ENCODE results near the gene SYNGR2. TPM values are rescaled to one million over a fixed set of nuclear protein-coding genes. Genes with fewer than 3 reads are reported as not detected.

Gene SYNGR2
- total RNA-seq, 1 donor from 2014 or later = 92.5 TPM

DNA sequence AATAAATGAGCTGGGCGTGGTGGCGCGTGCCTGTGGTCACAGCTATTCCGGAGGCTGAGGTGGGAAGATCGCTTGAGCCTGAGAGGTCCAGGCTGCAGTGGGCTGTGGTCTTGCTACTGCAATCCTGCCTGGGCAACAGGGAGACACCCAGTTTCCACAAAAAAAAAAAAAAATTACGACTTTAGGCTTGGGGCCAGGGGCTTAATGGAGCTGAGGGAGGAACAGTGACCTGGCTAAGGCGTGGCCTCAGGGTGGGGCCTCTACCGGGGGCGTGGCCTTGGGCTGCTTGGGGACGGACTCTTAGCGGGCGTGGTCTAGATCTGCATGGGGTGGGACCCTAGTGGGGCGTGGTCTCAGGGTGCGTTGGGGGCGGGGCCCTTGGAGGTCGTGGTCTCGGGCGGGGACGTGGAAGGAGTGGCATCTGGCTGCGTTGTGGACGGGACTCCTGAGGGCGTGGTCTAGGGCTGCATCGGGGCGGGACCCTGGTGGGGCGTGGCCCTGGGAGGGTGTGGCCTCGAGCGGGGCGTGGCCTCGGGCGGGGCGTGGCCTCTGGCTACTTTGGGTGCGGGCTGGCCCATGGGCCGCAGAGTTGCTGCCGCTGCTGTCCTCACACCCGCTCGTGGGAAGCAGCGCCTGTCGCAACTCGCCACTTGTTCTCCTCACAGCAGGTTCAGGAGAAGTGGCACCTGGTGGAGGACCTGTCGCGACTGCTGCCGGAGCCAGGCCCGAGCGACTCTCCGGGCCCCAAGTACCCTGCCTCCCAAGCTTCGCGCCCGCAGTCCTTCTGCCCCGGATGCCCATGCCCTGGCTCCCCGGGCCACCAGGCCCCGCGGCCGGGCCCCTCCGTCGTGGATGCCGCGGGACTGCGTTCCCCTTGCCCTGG, 28.0 kb upstream of the SYNGR2 start:
- H3K4me1 Mint-ChIP-seq (ENCODE audit: low read depth) = peaks cover 33% of the 10 kb centered on the region
- peak overlapping the region; percentile 81 for H3K27ac Mint-ChIP-seq
- H3K27me3 Mint-ChIP-seq (ENCODE audit: low read depth) = no peaks in the 10 kb centered on the region
- H3K36me3 Mint-ChIP-seq (ENCODE audit: low read depth) = peaks cover 46% of the 10 kb centered on the region
- intact Hi-C loops (cut with micrococcal nuclease) = loop anchor here (1.0 kb wide), 3 partner anchors 11 to 47 kb away; partner anchors contain the start of genes AFMID, SYNGR2 and TK1
- no peaks in the 10 kb centered on the region for H3K9me3 Mint-ChIP-seq
- DNase-seq (ENCODE audit: low spot score) = peak; percentile 97
- no peak overlapping the region for H3K4me3 Mint-ChIP-seq (ENCODE audit: low read depth)

DNA sequence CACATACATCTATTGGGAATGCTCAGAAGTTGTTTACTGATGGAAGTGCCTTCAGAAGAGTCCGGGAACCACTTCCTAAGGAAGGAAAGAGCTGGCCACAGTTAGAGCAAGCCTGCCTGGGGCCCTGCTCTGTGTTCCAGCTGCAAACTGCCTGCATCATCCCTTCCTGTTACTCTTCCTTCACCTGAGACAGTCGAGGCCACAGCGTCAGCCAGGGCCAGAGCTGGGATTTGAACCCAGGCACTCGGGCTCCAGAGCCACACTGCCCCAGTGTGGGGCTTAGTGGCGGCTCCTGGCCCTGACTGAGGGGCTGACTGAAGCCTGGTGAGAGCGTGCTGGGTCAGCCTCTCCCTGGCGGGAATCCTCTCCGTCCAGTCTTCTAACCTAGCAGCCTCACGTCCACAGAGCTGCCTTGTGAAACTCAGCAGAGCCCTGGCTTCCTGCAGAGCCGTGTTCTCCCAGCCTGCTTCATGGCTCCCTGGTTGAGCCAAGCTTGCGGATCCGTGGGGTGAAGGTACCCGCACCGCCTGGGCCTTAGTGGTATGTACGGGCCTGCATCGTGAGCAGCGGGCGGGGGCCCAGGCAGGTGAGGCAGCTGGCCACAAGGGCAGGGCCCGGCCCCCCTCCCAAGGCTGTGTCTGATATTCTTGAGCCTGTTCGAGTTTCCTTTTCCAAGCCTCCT, 26.8 kb upstream of the SYNGR2 start:
- Mint-ChIP-seq H3K27me3 (ENCODE audit: low read depth) (no peaks in the 10 kb centered on the region), H3K4me1 (ENCODE audit: low read depth) (peaks cover 24% of the 10 kb centered on the region), H3K27ac (no peak overlapping the region), H3K36me3 (ENCODE audit: low read depth) (peaks cover 34% of the 10 kb centered on the region), H3K4me3 (ENCODE audit: low read depth) (no peak overlapping the region), H3K9me3 (no peaks in the 10 kb centered on the region)
- intact Hi-C loops (cut with micrococcal nuclease) = no loop called here
- no peak for DNase-seq (ENCODE audit: low spot score)

DNA sequence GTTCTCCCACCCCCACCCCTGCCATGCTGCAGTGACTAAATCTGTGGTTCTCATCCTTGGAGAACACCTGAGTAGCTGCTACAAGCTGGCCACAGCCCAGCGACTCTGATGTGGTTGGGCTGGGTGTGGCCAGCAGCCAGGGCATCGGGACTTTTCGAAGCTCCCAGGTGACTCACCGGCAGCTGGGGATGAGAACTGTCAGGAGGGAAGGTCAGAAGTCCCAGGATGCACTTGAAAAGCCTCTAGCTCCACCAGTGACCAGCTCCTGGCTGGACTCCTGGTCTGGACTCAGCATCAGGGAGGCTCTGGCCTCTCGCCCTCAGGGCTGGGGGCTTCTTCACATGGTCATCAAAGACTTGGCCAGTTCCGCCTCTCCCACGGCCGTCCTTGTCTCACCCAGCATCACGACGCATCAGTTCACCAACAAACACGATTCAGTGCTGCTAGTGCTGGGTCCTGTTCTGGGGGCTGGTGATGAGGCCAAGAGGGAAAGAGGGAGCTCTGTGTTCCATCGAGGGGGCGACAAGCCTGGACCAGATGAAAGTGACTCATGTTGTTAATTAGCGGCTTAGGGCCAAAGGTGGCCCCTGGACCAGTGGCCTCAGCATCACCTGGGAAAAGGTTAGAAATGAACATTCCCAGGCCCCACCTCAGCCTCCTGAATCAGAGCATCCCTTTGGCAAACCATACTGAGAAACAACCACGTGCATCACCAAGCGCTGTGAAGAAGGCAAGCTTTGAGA, 26.1 kb upstream of the SYNGR2 start:
- Mint-ChIP-seq H3K27me3 (ENCODE audit: low read depth) (no peaks in the 10 kb centered on the region), H3K4me1 (ENCODE audit: low read depth) (peaks cover 18% of the 10 kb centered on the region), H3K27ac (no peak overlapping the region), H3K36me3 (ENCODE audit: low read depth) (peaks cover 27% of the 10 kb centered on the region), H3K4me3 (ENCODE audit: low read depth) (no peak overlapping the region), H3K9me3 (no peaks in the 10 kb centered on the region)
- no peak for DNase-seq (ENCODE audit: low spot score)
- intact Hi-C loops (cut with micrococcal nuclease) = no loop called here

DNA sequence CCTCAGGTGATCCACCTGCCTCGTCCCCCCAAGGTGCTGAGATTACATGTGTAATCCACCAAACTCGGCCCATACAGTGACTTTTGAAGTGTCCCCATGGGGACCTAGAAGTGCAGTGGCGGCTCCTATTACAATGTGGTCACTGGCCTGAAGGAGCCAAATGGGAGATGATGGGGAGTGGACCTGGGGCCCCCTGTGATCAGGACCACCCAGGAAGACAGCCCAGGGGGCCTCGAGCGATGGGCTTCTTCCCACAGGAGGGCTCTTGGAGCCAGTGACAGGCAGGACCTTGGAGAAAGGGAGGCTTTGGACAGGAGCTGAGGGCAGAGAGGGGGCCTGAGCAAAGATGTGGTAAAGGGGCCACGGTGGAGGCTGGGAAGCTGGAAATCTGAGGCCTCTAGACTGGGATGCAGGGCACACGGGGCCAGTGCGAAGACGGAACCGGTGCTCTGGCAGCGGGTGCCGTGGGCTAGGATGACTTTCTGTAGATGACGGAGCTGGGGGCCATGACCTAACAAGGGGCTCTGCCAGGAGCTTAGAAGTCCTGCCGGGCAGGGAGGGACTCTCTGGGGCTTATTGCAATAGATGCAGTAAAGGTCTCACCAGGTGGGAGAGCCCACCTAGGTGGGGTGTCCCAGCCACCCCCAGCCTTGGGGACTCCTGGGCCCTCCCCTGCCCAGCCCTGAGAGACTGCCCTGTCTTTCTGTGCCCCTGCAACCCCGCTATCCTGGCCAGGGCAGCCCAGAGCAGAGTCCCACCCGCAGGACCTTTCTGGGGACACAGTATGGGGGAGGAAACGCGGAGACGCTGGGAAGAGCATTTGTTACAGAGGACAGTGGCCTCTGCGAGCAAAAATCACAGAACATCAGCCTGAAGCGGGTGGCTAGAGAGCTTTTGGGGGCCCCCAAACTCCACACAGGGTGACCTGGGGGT, 24.9 kb upstream of the SYNGR2 start:
- H3K27me3 Mint-ChIP-seq (ENCODE audit: low read depth) = no peaks in the 10 kb centered on the region
- DNase-seq (ENCODE audit: low spot score) = no peak
- no peak overlapping the region for H3K4me3 Mint-ChIP-seq (ENCODE audit: low read depth)
- intact Hi-C loops (cut with micrococcal nuclease) = no loop called here
- peaks cover 19% of the 10 kb centered on the region for H3K4me1 Mint-ChIP-seq (ENCODE audit: low read depth)
- peaks cover 22% of the 10 kb centered on the region for H3K36me3 Mint-ChIP-seq (ENCODE audit: low read depth)
- H3K27ac Mint-ChIP-seq = no peak overlapping the region
- H3K9me3 Mint-ChIP-seq = no peaks in the 10 kb centered on the region

DNA sequence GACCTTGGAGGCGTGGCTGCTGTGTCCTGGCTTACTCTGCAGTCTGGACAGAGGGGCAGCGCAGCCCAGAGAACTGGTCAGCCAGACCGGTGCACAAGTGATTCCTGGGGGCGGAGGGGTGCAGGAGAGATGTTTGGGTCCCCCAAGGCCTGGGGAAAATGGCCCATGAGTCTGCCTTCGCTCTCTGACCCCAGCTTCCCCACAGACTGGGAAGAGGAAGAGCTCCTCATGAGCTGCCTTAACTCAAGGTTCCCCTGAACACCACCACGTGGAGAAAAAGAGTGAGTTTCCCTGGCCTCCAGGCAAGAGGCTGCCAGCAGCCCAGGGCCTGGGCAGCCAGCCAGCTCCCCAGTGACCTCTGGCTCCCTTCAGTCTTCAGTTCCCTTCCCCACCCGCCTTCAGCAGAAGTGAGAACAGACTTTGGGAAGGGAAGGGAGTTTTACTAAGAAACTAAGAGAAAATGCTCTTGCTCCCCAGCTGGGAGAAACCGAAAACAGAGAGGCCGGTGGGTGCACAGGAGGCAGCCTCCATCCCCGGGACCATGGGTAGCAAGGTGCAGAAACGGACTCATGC, 24.1 kb upstream of the SYNGR2 start:
- DNase-seq (ENCODE audit: low spot score) = no peak
- Mint-ChIP-seq H3K36me3 (ENCODE audit: low read depth) (peaks cover 17% of the 10 kb centered on the region), H3K9me3 (no peaks in the 10 kb centered on the region), H3K4me1 (ENCODE audit: low read depth) (peaks cover 15% of the 10 kb centered on the region), H3K4me3 (ENCODE audit: low read depth) (no peak overlapping the region), H3K27ac (peak overlapping the region; percentile 17), H3K27me3 (ENCODE audit: low read depth) (no peaks in the 10 kb centered on the region)
- intact Hi-C loops (cut with micrococcal nuclease) = no loop called here

DNA sequence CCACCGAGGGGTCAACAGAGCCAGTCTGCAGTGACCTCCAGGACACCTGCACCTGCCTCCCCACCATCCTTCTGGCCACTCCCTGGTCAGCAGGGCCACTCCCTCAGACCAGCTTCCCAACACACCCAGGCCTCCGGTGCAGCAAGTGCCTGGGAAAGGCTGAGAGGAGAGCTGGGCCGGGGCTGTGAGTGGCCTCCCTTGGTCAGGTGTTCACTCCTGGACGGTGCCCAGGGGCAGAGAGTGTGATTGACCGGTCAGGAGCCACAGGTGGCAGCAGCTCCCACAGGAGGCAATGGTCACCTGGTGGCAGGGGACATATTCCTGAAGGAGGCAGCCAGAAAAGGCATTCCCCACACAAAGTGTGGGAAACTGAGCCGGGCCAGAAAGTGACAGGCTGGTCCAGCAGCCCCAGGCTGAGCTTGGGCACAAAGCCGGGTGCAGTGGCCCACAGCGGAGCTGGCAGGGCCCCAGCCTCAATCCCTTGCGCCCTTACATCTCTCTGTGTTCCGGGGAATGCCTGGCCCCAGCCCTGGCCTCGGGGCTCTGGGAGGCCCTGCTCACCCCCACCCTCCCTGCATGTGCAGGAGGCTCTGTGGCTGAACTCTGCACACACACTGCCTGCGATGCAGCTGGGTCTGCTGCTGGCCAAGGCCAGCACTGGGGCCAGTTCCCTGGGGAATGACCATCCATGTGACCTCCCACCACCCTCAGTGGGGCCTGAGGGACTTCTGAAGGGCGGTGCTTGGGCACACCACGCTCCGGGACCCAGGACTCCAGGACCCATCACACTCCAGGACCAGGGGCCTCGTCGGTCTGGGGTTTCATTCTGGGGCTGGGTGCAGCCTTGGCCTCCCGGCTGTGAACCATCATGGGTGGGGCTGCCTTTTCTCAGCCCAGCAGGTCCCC, 23.4 kb upstream of the SYNGR2 start:
- no peaks in the 10 kb centered on the region for H3K9me3 Mint-ChIP-seq
- H3K4me3 Mint-ChIP-seq (ENCODE audit: low read depth) = no peak overlapping the region
- DNase-seq (ENCODE audit: low spot score) = no peak
- no peaks in the 10 kb centered on the region for H3K27me3 Mint-ChIP-seq (ENCODE audit: low read depth)
- intact Hi-C loops (cut with micrococcal nuclease) = no loop called here
- H3K4me1 Mint-ChIP-seq (ENCODE audit: low read depth) = peaks cover 11% of the 10 kb centered on the region
- H3K36me3 Mint-ChIP-seq (ENCODE audit: low read depth) = peaks cover 15% of the 10 kb centered on the region
- no peak overlapping the region for H3K27ac Mint-ChIP-seq

DNA sequence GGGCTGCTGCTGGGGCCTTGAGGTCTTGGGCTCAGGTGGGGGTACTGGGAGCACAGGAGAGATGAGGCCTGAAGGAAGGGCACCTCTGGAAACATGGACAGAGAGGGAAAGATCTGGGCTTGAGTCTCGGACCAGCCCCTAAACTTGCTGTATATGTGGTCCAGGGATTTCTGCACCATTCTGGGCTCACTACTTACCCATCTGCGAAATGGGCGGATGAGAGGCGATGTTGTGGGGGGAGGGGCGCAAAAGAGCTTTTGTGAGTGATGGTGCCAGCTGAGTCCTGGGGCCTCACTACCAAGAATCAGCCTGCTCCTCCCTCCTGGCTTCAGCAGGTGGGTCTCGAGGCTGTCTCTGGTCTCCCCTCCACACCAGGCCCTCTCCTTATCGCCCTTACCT, 21.9 kb upstream of the SYNGR2 start:
- intact Hi-C loops (cut with micrococcal nuclease) = no loop called here
- Mint-ChIP-seq H3K36me3 (ENCODE audit: low read depth) (peaks cover 6% of the 10 kb centered on the region), H3K4me1 (ENCODE audit: low read depth) (peaks cover 5% of the 10 kb centered on the region), H3K4me3 (ENCODE audit: low read depth) (no peak overlapping the region), H3K27ac (no peak overlapping the region), H3K27me3 (ENCODE audit: low read depth) (peaks cover 3% of the 10 kb centered on the region), H3K9me3 (no peaks in the 10 kb centered on the region)
- DNase-seq (ENCODE audit: low spot score) = no peak

DNA sequence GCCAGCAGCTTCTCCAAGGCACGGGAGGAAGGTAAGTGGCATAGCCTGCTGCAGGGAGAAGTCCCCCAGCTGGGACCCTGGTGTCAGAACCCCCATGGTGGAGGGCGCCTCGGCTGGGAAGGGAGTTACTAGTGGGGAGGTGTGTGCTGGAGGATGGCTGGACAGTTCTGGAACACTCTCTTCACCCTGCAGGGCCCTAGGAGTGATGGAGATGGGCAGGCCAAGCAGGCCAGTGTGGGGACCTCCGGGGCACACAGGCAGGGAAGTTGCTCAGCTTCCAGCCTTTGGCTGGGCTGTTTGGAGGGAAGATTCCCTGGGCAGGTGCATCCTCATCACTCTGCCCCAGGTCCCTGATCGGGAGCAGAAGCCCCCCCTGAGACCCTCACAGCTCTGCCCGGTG, 21.5 kb upstream of the SYNGR2 start:
- Mint-ChIP-seq H3K27me3 (ENCODE audit: low read depth) (peaks cover 3% of the 10 kb centered on the region), H3K9me3 (no peaks in the 10 kb centered on the region), H3K4me3 (ENCODE audit: low read depth) (no peak overlapping the region), H3K4me1 (ENCODE audit: low read depth) (peaks cover 5% of the 10 kb centered on the region), H3K27ac (no peak overlapping the region), H3K36me3 (ENCODE audit: low read depth) (peaks cover 5% of the 10 kb centered on the region)
- intact Hi-C loops (cut with micrococcal nuclease) = no loop called here
- DNase-seq (ENCODE audit: low spot score) = no peak

DNA sequence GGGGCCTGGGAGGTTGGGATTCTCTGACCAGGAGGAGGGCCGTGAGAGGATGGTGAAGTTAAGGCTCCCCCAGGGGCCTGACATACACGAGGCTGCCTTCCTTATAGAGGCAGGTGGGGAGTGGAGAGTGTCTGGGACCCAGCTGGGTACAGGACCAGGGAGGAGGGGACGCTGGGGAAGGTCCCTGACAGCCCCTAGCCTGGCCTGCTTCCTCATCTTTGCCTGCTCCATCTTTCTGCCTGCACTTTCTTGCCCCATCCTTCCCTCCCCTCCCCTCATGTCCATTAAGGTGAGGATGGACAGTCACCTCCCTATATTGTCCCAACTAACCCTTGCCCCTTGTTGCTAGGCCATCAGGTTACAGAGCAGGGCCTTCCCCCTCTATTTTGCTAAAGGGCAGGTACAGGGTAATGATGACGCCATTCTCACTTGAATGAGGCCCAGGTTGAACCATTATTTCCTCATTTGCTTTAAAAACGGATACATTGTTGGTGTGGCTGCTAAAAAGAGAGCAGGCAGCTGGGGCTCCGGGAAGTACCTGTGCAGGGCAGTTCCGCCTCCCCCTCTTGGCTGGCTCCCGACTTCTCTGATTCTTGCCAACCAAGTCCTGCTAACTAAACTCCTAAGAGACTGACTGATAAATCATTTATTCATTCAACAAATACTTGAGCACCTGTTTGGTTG, 20.9 kb upstream of the SYNGR2 start:
- Mint-ChIP-seq H3K4me3 (ENCODE audit: low read depth) (no peak overlapping the region), H3K4me1 (ENCODE audit: low read depth) (peaks cover 5% of the 10 kb centered on the region), H3K27me3 (ENCODE audit: low read depth) (peaks cover 3% of the 10 kb centered on the region), H3K36me3 (ENCODE audit: low read depth) (peaks cover 4% of the 10 kb centered on the region), H3K27ac (no peak overlapping the region), H3K9me3 (no peaks in the 10 kb centered on the region)
- DNase-seq (ENCODE audit: low spot score) = no peak
- intact Hi-C loops (cut with micrococcal nuclease) = no loop called here

DNA sequence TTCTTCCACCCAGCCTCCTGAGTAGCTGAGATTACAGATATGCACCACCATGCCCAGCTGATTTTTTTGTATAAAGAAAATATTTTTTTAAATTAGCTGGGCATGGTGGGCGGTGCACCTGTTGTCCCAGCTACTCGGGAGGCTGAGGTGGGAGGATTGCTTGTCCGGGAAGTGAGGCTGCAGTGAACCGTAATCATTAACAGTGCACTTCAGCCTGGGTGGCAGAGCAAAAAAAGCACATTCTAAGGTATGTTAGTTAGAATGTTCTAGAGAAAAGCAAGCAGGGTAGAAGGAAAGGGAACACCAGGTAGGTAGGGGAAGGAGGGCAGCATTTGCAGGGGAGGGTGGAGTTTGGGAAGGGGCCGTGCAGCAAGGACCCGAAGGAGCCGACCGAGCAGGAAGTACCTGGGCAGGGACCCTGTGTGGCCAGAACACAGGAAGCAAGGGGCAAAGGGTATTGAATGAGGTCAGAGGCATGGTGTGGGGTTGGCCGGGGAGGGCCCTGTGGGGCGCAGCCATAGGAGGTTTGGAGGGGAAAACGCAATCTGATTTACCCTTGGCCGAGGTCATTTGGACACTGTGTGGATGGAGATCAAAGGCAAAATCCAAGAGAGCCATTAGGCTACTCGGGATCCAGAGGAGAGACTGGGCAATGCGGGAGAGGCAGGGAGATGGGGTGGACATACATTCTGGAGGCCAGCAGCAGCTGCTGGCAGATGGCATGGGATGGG, 19.9 kb upstream of the SYNGR2 start:
- no peak overlapping the region for H3K4me3 Mint-ChIP-seq (ENCODE audit: low read depth)
- DNase-seq (ENCODE audit: low spot score) = no peak
- H3K27ac Mint-ChIP-seq = no peak overlapping the region
- intact Hi-C loops (cut with micrococcal nuclease) = no loop called here
- H3K36me3 Mint-ChIP-seq (ENCODE audit: low read depth) = no peaks in the 10 kb centered on the region
- peaks cover 5% of the 10 kb centered on the region for H3K4me1 Mint-ChIP-seq (ENCODE audit: low read depth)
- no peaks in the 10 kb centered on the region for H3K9me3 Mint-ChIP-seq
- H3K27me3 Mint-ChIP-seq (ENCODE audit: low read depth) = peaks cover 3% of the 10 kb centered on the region
